ENCODE results near the gene CEP20. TPM values are rescaled to one million over a fixed set of nuclear protein-coding genes. Genes with fewer than 3 reads are reported as not detected.

The CEP20 gene
- total and polyA plus RNA-seq, 2 of the 8 experiments (the other 6 are each of a cell fraction or from before 2014, with no cell fraction given), result 16.2 to 49.0 TPM

GRCh38 chr16:15873737-15874136 is 14.7 kb downstream of the CEP20 start:
- no peak overlapping the region for H2BK5ac ChIP-seq (ENCODE audit: low read depth, low read length)
- peaks cover 0 to 30% (median 9%) of the 10 kb centered on the region in 4 experiments; a peak in 5 of 8 replicates for H3K36me3 ChIP-seq (ENCODE audit: control insufficient read depth in 2 of 4, insufficient read depth in 4 of 4, low read length in 3 of 4)
- H3K56ac ChIP-seq (replicated peaks; ENCODE audit: insufficient read length, low read depth, low read length), result no peak overlapping the region
- FAIRE-seq, result no peak
- no peak for TF ChIP-seq KDM1A (IDR thresholded peaks at IDR 0.05; ENCODE audit: borderline replicate concordance, low read length)
- TF ChIP-seq SP1 (IDR thresholded peaks at IDR 0.05; ENCODE audit: low read depth, low read length), result no peak
- no peak for TF ChIP-seq TAF7 (optimal IDR thresholded peaks at IDR 0.05; ENCODE audit: borderline replicate concordance, low read depth, low read length)
- TF ChIP-seq SIN3A (conservative IDR thresholded peaks at IDR 0.05 in 1 of 2, IDR thresholded peaks at IDR 0.05 in 1 of 2; ENCODE audit: low read depth in 1 of 2, low read length in 2 of 2), result no peak
- no peak for TF ChIP-seq CTBP2 (IDR thresholded peaks at IDR 0.05; ENCODE audit: borderline replicate concordance, insufficient read depth, insufficient read length, low read length)
- ChIA-PET CTCF (ENCODE audit: partially characterized antibody) (interaction anchor here (0.6 to 4.2 kb wide), 13 partner anchors 10 to 254 kb away, joined by 3 to 23 read pairs (median 7); partner anchors contain the start of gene CEP20), POLR2A (ENCODE audit: partially characterized antibody) (interaction anchor here (0.9 to 1.8 kb wide), 4 partner anchors 14 to 97 kb away, joined by 3 to 6 read pairs (median 3); partner anchors contain the start of genes CEP20 and MYH11)
- 91% methylated on average over 1 of the region's 1 CpG; no CpG with 5 or more reads in 1 of the 2 experiments for WGBS, 2 experiments (ENCODE audit: extremely low coverage in 1 of 2, insufficient coverage in 1 of 2, insufficient read length in 1 of 2, insufficient replicate concordance in 2 of 2, low coverage in 1 of 2, low lambda C conversion rate in 2 of 2, missing lambda C conversion rate in 1 of 2)
- H2BK120ac ChIP-seq (replicated peaks; ENCODE audit: low read depth, low read length), result no peak overlapping the region
- no peak overlapping the region for H4K5ac ChIP-seq (ENCODE audit: insufficient read length, low read depth, low read length)
- no peak overlapping the region for H3K27ac ChIP-seq (ENCODE audit: low read depth, low read length)
- H3K18ac ChIP-seq (ENCODE audit: extremely low read depth, low read length), result no peak overlapping the region
- H3K79me1 ChIP-seq (ENCODE audit: low read depth, low read length), result no peaks in the 10 kb centered on the region
- H3K9ac ChIP-seq (replicated peaks in 1 of 4; ENCODE audit: extremely low read depth in 1 of 4, low read depth in 3 of 4, low read length in 3 of 4), result no peak overlapping the region
- no peaks in the 10 kb centered on the region for H3K23me2 ChIP-seq (ENCODE audit: low read depth, low read length)
- no peaks in the 10 kb centered on the region for H3K27me3 ChIP-seq (replicated peaks in 1 of 4; ENCODE audit: control insufficient read depth in 3 of 4, extremely low read depth in 1 of 4, insufficient read depth in 3 of 4, low read length in 3 of 4)
- no peak overlapping the region for H3K4ac ChIP-seq (replicated peaks; ENCODE audit: insufficient read length, low read depth, low read length)
- H3K23ac ChIP-seq (ENCODE audit: insufficient read length), result no peak overlapping the region
- H4K8ac ChIP-seq (ENCODE audit: extremely low read depth, insufficient read depth, low read length), result no peak overlapping the region
- DNase-seq (ENCODE audit: low read depth in 1 of 2, low spot score in 2 of 2), result no peak
- H3K4me1 ChIP-seq (replicated peaks in 1 of 4; ENCODE audit: control insufficient read depth in 3 of 4, insufficient read depth in 4 of 4, low read length in 3 of 4), result no peaks in the 10 kb centered on the region
- H3K4me2 ChIP-seq (ENCODE audit: insufficient read depth in 1 of 2, low read depth in 2 of 2, low read length in 2 of 2), result no peak overlapping the region
- H2BK12ac ChIP-seq (ENCODE audit: low read depth, low read length), result no peak overlapping the region
- H3K79me2 ChIP-seq (ENCODE audit: control insufficient read depth in 1 of 2, insufficient read depth in 2 of 2, low read length in 2 of 2), result no peaks in the 10 kb centered on the region
- no peak overlapping the region for H2BK15ac ChIP-seq (ENCODE audit: low read length)
- H3K14ac ChIP-seq (ENCODE audit: insufficient read length), result no peak overlapping the region
- H4K20me1 ChIP-seq (replicated peaks in 1 of 2; ENCODE audit: control insufficient read depth in 1 of 2, insufficient read depth in 2 of 2, low read length in 2 of 2), result peaks cover 0 to 7% of the 10 kb centered on the region in 2 experiments
- no peak overlapping the region for H2AK5ac ChIP-seq (ENCODE audit: low read depth, low read length)
- no peaks in the 10 kb centered on the region for H3K9me3 ChIP-seq (ENCODE audit: insufficient read depth in 2 of 2, low read depth in 1 of 2, low read length in 1 of 2)
- H3K4me3 ChIP-seq (ENCODE audit: extremely low read depth in 1 of 4, insufficient read depth in 2 of 4, low read depth in 3 of 4, low read length in 4 of 4), result no peak overlapping the region
- H4K91ac ChIP-seq (replicated peaks; ENCODE audit: insufficient read length, low read length), result no peak overlapping the region
- no peak overlapping the region for H2BK20ac ChIP-seq (ENCODE audit: low read length)
- no peak overlapping the region for H2AFZ ChIP-seq (ENCODE audit: low read length)
